Dedifferentiated amniotic fluid mesenchymal stem cell (primary cell): ENCODE data around the gene HDAC8.
"Not testable (repeated sequence)": the region's sequence is repeated elsewhere in the genome, so short reads cannot be mapped to it uniquely, and the experiment has no call there.

ENCODE experiments used
- DNase-seq: peaks from one replicate; pipeline ENCODE4 v3.0.0-alpha.2; 2016; ENCODE audit errors: extremely low spot score

Gene HDAC8

DNA sequence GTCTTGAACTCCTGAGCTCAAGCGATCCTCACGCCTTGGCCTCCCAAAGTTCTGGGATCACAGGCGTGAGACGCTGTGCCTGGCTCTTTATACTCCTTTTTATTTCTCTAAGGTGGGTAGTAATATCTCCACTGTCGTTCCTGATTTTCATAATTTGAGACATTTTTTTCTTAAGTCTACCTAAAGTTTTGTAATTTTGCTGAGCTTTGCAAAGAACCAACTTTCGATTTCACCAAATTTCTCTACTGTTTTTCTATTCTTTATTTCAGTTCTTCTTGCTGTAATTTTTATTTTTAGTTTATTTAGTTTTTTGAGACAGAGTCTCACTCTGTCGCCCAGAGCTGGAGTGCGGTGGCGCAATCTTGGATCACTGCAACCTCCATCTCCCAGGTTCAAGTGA lies 196.5 kb downstream of the HDAC8 start:
- DNase-seq, result no peak

GRCh38 chrX:72373136-72373535 lies 199.5 kb downstream of the HDAC8 start:
- DNase-seq, result no peak

GRCh38 chrX:72372735-72373134 lies 199.9 kb downstream of the HDAC8 start:
- DNase-seq, result no peak

GRCh38 chrX:72371405-72371804 lies 201.2 kb downstream of the HDAC8 start:
- no peak for DNase-seq

GRCh38 chrX:72368796-72369195 lies 203.8 kb downstream of the HDAC8 start:
- no peak for DNase-seq

DNA sequence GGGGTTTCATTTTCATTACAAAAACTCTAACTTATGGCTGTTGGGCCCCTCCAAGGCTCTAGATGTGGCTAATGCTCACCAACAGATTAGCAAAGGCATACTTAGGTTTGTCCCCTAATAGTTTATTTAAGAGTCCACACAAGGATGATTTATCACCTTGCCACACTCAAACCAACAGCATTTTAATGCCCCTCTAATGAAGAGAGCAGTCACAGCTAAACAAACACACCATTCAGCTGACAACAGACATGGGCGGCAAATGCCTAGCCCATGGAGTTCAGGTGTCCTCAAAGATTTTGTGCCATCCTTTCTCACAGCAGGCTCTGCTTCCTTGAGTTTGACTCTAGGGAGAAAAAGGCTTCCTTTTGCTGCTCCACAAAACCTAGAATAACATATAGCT lies 205.1 kb downstream of the HDAC8 start:
- no peak for DNase-seq

GRCh38 chrX:72366701-72367454 lies 205.8 kb downstream of the HDAC8 start:
- DNase-seq, result no peak

GRCh38 chrX:72366178-72366577 lies 206.5 kb downstream of the HDAC8 start:
- no peak for DNase-seq

GRCh38 chrX:72365126-72365525 lies 207.5 kb downstream of the HDAC8 start:
- DNase-seq, result no peak

DNA sequence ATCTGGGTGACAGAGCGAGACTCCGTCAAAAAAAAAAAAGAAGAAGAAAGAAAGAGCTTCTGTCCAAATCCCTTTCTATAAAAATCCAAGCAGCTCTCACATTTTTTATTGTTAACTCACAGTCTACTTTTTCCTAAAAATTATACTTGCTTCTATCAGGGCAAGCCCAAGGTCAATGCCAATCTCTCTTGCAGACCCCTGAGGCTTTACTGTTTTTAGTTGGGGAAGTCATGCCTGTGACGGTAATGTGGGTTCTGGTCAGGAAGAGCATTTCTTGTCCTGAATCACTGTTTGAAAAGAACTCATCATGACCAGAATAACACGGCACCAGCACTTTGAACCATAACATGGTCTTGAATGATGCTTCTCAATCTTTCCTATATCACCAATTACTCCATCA lies 212.3 kb downstream of the HDAC8 start:
- DNase-seq, result no peak

DNA sequence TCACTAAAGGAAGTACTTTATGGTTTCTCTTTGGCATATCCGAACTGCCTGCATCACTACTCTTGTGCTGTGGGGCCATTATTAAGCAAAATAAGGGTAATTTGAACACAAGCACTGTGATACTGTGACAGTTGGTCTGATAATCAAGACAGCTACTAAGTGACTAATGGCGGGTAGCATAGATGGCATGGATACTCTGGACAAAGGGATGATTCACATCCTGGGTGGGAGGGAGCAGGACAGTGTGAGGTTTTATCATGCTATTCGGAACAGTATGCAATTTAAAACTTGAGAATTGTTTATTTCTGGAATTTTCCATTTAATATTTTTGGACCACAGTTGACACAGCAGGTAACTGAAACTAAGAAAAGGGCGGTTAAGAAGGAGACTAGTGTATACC lies 214.3 kb downstream of the HDAC8 start:
- no peak for DNase-seq

DNA sequence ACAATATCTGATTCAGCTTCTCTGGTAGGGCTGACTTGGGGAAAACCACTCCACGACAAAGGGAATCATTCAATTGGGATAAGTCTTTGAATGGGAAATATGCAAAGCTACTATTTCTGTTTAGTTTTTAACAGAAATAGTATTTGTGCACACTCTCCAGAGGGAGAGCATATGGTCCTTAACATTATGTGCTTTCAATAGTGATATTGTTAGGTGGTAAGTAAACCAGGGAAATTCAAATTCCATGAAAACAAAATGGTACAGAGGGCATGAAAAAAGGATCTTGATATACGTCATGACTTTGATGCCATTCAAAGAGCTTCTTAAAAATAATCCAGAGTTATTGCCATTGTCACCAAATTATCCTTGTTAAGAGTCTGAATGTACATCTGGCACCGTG lies 219.9 kb downstream of the HDAC8 start:
- no peak for DNase-seq

- peak; percentile 21 for DNase-seq
Observed at GRCh38 chrX:72351606-72352334, 220.9 kb downstream of the HDAC8 start.

DNA sequence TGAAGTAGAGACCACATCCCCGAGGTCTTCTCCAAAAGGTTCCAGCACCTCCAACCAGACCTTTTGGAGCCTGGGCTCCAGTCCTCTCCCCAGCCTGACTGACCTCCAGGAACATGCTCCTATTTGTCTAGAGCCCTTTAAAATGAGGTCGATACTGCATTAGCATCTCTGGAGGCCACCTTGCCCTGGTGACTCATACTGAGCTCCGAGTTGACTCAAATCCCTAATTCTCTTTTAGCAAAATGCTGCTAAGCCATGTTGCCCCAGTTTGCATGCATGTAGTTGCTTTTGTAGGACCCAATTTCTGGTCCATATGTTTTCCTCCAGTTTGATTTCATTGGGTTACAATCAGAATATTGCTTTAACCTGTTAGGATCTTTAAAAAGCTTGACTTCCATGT lies 223.5 kb downstream of the HDAC8 start:
- DNase-seq, result no peak

- no peak for DNase-seq
Observed at GRCh38 chrX:72348247-72348979, 224.2 kb downstream of the HDAC8 start.

GRCh38 chrX:72347366-72347765 lies 225.3 kb downstream of the HDAC8 start:
- DNase-seq, result no peak

GRCh38 chrX:72346302-72346949 lies 226.2 kb downstream of the HDAC8 start:
- DNase-seq, result no peak

DNA sequence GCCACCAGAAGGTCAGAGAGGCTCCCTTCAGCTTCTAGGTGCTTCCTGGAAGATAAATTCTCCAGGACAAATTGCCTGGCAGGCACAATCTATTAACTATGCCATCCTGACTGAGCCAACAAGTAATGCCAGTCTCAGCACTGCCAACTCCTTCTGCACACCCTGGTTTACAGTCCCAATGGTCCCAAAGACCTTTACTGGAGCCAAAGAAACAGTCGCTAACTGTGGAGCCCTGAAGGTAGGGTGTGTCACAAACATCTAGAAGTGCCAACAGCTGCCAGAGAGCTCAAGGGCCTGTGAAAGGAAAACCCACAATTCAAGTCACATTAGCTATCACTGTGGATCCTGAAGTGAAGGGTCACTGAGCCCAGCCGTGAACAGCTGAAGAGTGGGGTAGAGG lies 232.0 kb downstream of the HDAC8 start:
- no peak for DNase-seq

- no peak for DNase-seq
Observed at GRCh38 chrX:72340041-72340440, 232.6 kb downstream of the HDAC8 start.

DNA sequence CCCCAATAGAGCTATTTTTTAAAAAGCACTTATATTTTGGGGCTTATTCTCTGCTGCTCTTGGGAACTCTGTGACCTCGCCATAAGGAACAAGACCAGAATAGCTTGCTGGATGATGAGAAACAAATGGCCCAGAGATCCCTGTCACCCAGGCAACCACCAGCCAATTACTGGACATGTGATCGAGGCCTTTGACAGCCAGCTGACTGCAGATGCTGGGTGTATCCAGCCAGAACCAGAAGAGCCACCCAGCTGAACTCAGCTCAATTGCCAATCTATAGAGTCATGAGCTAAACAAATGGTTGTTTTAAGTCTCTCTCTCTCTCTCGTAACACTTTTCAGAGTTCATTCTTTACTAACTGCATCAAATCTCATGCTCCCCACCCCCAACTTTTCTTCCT lies 242.5 kb downstream of the HDAC8 start:
- DNase-seq, result no peak

- DNase-seq, result no peak
Observed at GRCh38 chrX:72326605-72327300, 245.9 kb downstream of the HDAC8 start.

- not testable (repeated sequence) for DNase-seq
Observed at GRCh38 chrX:72319651-72320050, 253.0 kb downstream of the HDAC8 start.
